Endothelial cell (in vitro differentiated cells): ENCODE data around the gene ARX. TPM values are rescaled to one million over a fixed set of nuclear protein-coding genes. Genes with fewer than 3 reads are reported as not detected.

Experiments used
- DNase-seq: peaks from one replicate; pipeline ENCODE4 v3.0.0; 2021; ENCODE audit warnings: low spot score
- H3K27ac Mint-ChIP-seq: one replicate; pipeline ENCODE4 v1.8.0; 2021; ENCODE audit warnings: mixed read lengths, inconsistent platforms; ENCODE audit not compliant: unreplicated experiment
- H3K27me3 Mint-ChIP-seq: one replicate; pipeline ENCODE4 v1.8.0; 2021; ENCODE audit warnings: mild to moderate bottlenecking, moderate library complexity, mixed read lengths, inconsistent platforms; ENCODE audit not compliant: unreplicated experiment
- H3K36me3 Mint-ChIP-seq: one replicate; pipeline ENCODE4 v1.8.0; 2021; ENCODE audit warnings: mild to moderate bottlenecking, low read depth, mixed read lengths, inconsistent platforms; ENCODE audit not compliant: unreplicated experiment
- H3K4me1 Mint-ChIP-seq: one replicate; pipeline ENCODE4 v1.8.0; 2021; ENCODE audit warnings: mild to moderate bottlenecking, mixed read lengths, inconsistent platforms; ENCODE audit not compliant: unreplicated experiment
- H3K4me3 Mint-ChIP-seq: one replicate; pipeline ENCODE4 v1.8.0; 2021; ENCODE audit warnings: mild to moderate bottlenecking, mixed read lengths, inconsistent platforms; ENCODE audit not compliant: unreplicated experiment
- H3K9me3 Mint-ChIP-seq: one replicate; pipeline ENCODE4 v1.8.0; 2021; ENCODE audit warnings: mixed read lengths, inconsistent platforms; ENCODE audit not compliant: unreplicated experiment
- CTCF ChIP-seq: fragments of 200-600 bp; sonication (generic); IDR thresholded peaks from one replicate; pipeline ENCODE4 v1.5.0; 2021; ENCODE audit warnings: antibody characterized with exemption; ENCODE audit not compliant: unreplicated experiment
- total RNA-seq: library from RNA; stranded (reverse); fragmentation: NEBNext Ultra II Directional; extraction: Animal tissue kit (Norgen Biotek cat#: 25700); gene quantifications from one replicate; pipeline ENCODE4 v1.2.1, GENCODE V29; 2021; ENCODE audit not compliant: unreplicated experiment

Gene ARX
- total RNA-seq, 1 donor from 2014 or later: not detected

- H3K27me3 Mint-ChIP-seq: peaks cover 2% of the 10 kb centered on the region
- H3K9me3 Mint-ChIP-seq: no peaks in the 10 kb centered on the region
- H3K36me3 Mint-ChIP-seq: no peaks in the 10 kb centered on the region
- peaks cover 5% of the 10 kb centered on the region for H3K4me1 Mint-ChIP-seq
- TF ChIP-seq CTCF: no peak
- no peak for DNase-seq
- no peak overlapping the region for H3K4me3 Mint-ChIP-seq
- H3K27ac Mint-ChIP-seq: no peak overlapping the region
Observed at GRCh38 chrX:24990535-24990934, 25.2 kb downstream of the ARX start.

- no peak for TF ChIP-seq CTCF
- Mint-ChIP-seq H3K4me3 (no peak overlapping the region), H3K36me3 (no peaks in the 10 kb centered on the region), H3K27ac (no peak overlapping the region), H3K4me1 (no peaks in the 10 kb centered on the region), H3K9me3 (no peaks in the 10 kb centered on the region), H3K27me3 (peaks cover 2% of the 10 kb centered on the region)
- no peak for DNase-seq
Observed at GRCh38 chrX:24988314-24988713, 27.5 kb downstream of the ARX start.

- no peak for DNase-seq
- H3K27ac Mint-ChIP-seq: no peak overlapping the region
- H3K9me3 Mint-ChIP-seq: no peaks in the 10 kb centered on the region
Observed at GRCh38 chrX:24987731-24988130, 28.0 kb downstream of the ARX start.

GRCh38 chrX:24985120-24985519 lies 30.6 kb downstream of the ARX start:
- H3K36me3 Mint-ChIP-seq: no peaks in the 10 kb centered on the region
- no peaks in the 10 kb centered on the region for H3K4me1 Mint-ChIP-seq
- DNase-seq: no peak
- H3K27ac Mint-ChIP-seq: no peak overlapping the region
- H3K27me3 Mint-ChIP-seq: peaks cover 2% of the 10 kb centered on the region
- H3K4me3 Mint-ChIP-seq: no peak overlapping the region
- H3K9me3 Mint-ChIP-seq: no peaks in the 10 kb centered on the region
- no peak for TF ChIP-seq CTCF

More at GRCh38 chrX:24987731-24988130, 28.0 kb downstream of the ARX start:
- no peak for TF ChIP-seq CTCF
- no peaks in the 10 kb centered on the region for H3K4me1 Mint-ChIP-seq
- H3K36me3 Mint-ChIP-seq: no peaks in the 10 kb centered on the region
- H3K4me3 Mint-ChIP-seq: no peak overlapping the region
- H3K27me3 Mint-ChIP-seq: peaks cover 2% of the 10 kb centered on the region

GRCh38 chrX:24983931-24984330 lies 31.8 kb downstream of the ARX start:
- no peak for DNase-seq
- H3K4me1 Mint-ChIP-seq: no peaks in the 10 kb centered on the region
- H3K4me3 Mint-ChIP-seq: no peak overlapping the region
- H3K9me3 Mint-ChIP-seq: no peaks in the 10 kb centered on the region
- H3K36me3 Mint-ChIP-seq: no peaks in the 10 kb centered on the region
- no peaks in the 10 kb centered on the region for H3K27me3 Mint-ChIP-seq
- no peak for TF ChIP-seq CTCF
- no peak overlapping the region for H3K27ac Mint-ChIP-seq
